ENCODE measurements around the gene STX18.

GRCh38 chr4:4558881-4559280, 17.0 kb upstream of the STX18 start:
- TF ChIP-seq CEBPB (IDR thresholded peaks at IDR 0.05; ENCODE audit: borderline replicate concordance in 1 of 2, low read depth in 2 of 2, low read length in 2 of 2) = no peak
- TF ChIP-seq CREM (IDR thresholded peaks at IDR 0.05; ENCODE audit: low read depth) = no peak
- no peak for TF ChIP-seq PKNOX1 (IDR thresholded peaks at IDR 0.05)
- no peak for TF ChIP-seq POLR2A (IDR thresholded peaks at IDR 0.05; ENCODE audit: low read depth, low read length)
- TF ChIP-seq CTCF (IDR thresholded peaks at IDR 0.05 in 2 of 3, conservative IDR thresholded peaks at IDR 0.05 in 1 of 3; ENCODE audit: control insufficient read depth in 2 of 3, extremely low read depth in 1 of 3, insufficient read depth in 1 of 3, low read depth in 3 of 3, low read length in 3 of 3) = no peak
- no peak for TF ChIP-seq CBX3 (IDR thresholded peaks at IDR 0.05; ENCODE audit: borderline replicate concordance, low read depth)
- no peak for TF ChIP-seq ESRRA (IDR thresholded peaks at IDR 0.05; ENCODE audit: low read length)
- TF ChIP-seq E2F4 (IDR thresholded peaks at IDR 0.05; ENCODE audit: low read depth, low read length) = no peak
- no peak for TF ChIP-seq ZBTB40 (IDR thresholded peaks at IDR 0.05; ENCODE audit: borderline replicate concordance)
- no peak for TF ChIP-seq NFIC (IDR thresholded peaks at IDR 0.05; ENCODE audit: low read depth, low read length)
- no peak for TF ChIP-seq BHLHE40 (IDR thresholded peaks at IDR 0.05; ENCODE audit: borderline replicate concordance in 1 of 2, low read depth in 2 of 2, low read length in 1 of 2)
- no peak for TF ChIP-seq FOXM1 (IDR thresholded peaks at IDR 0.05; ENCODE audit: low read depth, low read length)
- TF ChIP-seq TCF7 (IDR thresholded peaks at IDR 0.05; ENCODE audit: borderline replicate concordance) = no peak
